Astrocyte of the cerebellum (primary cell): ENCODE measurements around the gene ADGRD1.

Experiments
- DNase-seq: peaks from one replicate; pipeline ENCODE4 v3.0.0-alpha.2; 2011; ENCODE audit warnings: low read depth
- H3K4me3 ChIP-seq: 2 replicates; pipeline ENCODE4 v1.5.1; 2011; ENCODE audit warnings: mild to moderate bottlenecking, low read depth, low read length, moderate library complexity
- in situ Hi-C: cut with HindIII; loops from 2 replicates; pipeline ENCODE4 v1.10.0; 2017; ENCODE audit warnings: low sequenced_read_pairs
- TF ChIP-seq, protein P1 (sequence below): IDR thresholded peaks from 2 replicates; pipeline ENCODE4 v1.5.1; 2012; ENCODE audit warnings: low read length, low read depth, moderate library complexity, mild to moderate bottlenecking; ENCODE audit errors: missing control alignments

The ADGRD1 gene

GRCh38 chr12:131146173-131146675, 192.5 kb downstream of the ADGRD1 start:
- TF ChIP-seq, protein P1, sequence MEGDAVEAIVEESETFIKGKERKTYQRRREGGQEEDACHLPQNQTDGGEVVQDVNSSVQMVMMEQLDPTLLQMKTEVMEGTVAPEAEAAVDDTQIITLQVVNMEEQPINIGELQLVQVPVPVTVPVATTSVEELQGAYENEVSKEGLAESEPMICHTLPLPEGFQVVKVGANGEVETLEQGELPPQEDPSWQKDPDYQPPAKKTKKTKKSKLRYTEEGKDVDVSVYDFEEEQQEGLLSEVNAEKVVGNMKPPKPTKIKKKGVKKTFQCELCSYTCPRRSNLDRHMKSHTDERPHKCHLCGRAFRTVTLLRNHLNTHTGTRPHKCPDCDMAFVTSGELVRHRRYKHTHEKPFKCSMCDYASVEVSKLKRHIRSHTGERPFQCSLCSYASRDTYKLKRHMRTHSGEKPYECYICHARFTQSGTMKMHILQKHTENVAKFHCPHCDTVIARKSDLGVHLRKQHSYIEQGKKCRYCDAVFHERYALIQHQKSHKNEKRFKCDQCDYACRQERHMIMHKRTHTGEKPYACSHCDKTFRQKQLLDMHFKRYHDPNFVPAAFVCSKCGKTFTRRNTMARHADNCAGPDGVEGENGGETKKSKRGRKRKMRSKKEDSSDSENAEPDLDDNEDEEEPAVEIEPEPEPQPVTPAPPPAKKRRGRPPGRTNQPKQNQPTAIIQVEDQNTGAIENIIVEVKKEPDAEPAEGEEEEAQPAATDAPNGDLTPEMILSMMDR = no peak
- H3K4me3 ChIP-seq = no peak overlapping the region
- in situ Hi-C loops = no loop called here
- no peak for DNase-seq

- in situ Hi-C loops = no loop called here
- TF ChIP-seq, protein P1 = no peak
Observed at GRCh38 chr12:131147293-131147692, 193.6 kb downstream of the ADGRD1 start.

GRCh38 chr12:131147894-131148293, 194.2 kb downstream of the ADGRD1 start:
- TF ChIP-seq, protein P1 = no peak
- DNase-seq = no peak
- no peak overlapping the region for H3K4me3 ChIP-seq
- in situ Hi-C loops = no loop called here

More at GRCh38 chr12:131147293-131147692, 193.6 kb downstream of the ADGRD1 start:
- H3K4me3 ChIP-seq = no peak overlapping the region
- no peak for DNase-seq

- H3K4me3 ChIP-seq = no peak overlapping the region
- in situ Hi-C loops = no loop called here
- no peak for DNase-seq
- TF ChIP-seq, protein P1 = no peak
Observed at GRCh38 chr12:131151558-131152345, 198.0 kb downstream of the ADGRD1 start.

DNA sequence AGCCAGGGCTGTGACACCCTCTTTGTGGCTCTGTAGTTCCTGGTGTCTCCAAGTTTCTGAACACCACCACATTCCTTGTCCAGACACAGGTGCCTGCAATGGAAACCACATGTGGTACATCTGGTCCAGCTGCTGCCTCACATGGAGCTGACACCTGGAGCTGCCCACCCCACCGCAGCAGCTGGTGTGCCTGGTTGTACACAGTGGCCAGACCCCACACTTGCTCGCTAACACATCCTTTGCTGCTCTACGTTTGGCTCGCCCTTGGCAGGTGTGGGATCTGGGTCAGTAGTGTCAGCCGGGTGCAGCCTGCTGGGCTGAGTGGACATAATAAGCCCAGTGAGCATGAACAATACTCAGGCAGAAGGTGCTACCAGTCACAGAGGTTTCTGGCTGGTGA, 198.9 kb downstream of the ADGRD1 start:
- no peak overlapping the region for H3K4me3 ChIP-seq
- TF ChIP-seq, protein P1 = no peak
- in situ Hi-C loops = no loop called here
- DNase-seq = no peak

- DNase-seq = no peak
- TF ChIP-seq, protein P1 = no peak
- no peak overlapping the region for H3K4me3 ChIP-seq
- in situ Hi-C loops = no loop called here
Observed at GRCh38 chr12:131153016-131153415, 199.3 kb downstream of the ADGRD1 start.
